Astrocyte of the cerebellum (primary cell): ENCODE measurements around the gene MOSMO.

Source experiments
- DNase-seq: peaks from one replicate; pipeline ENCODE4 v3.0.0-alpha.2; 2011; ENCODE audit warnings: low read depth
- H3K4me3 ChIP-seq: 2 replicates; pipeline ENCODE4 v1.5.1; 2011; ENCODE audit warnings: mild to moderate bottlenecking, low read depth, low read length, moderate library complexity
- in situ Hi-C: cut with HindIII; loops from 2 replicates; pipeline ENCODE4 v1.10.0; 2017; ENCODE audit warnings: low sequenced_read_pairs
- TF ChIP-seq, protein P1 (sequence below): IDR thresholded peaks from 2 replicates; pipeline ENCODE4 v1.5.1; 2012; ENCODE audit warnings: low read length, low read depth, moderate library complexity, mild to moderate bottlenecking; ENCODE audit errors: missing control alignments

Gene MOSMO

DNA sequence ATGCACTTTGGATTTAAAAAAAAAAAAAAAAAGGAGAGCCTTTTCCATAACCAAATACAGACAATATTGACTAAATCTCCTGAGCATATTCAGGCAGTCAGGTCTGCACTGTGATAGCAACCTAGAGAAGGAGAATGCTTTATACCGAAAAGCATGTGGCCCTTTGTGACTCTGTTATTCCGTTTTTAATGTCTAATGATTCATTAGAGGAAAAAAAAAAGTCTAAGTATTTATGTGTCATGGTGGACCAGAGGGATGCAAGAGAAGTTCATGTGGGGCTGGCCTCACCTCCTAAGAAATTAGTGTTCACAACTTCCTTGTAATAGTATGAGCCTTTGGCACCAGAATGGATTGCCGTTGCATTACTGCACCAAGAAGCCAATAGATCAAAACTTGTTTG is 73.1 kb downstream of the MOSMO start:
- in situ Hi-C loops = loop anchor here (5.0 to 25.0 kb wide), 2 partner anchors 79 to 106 kb away; partner anchors contain the start of gene PDZD9
- TF ChIP-seq, protein P1, sequence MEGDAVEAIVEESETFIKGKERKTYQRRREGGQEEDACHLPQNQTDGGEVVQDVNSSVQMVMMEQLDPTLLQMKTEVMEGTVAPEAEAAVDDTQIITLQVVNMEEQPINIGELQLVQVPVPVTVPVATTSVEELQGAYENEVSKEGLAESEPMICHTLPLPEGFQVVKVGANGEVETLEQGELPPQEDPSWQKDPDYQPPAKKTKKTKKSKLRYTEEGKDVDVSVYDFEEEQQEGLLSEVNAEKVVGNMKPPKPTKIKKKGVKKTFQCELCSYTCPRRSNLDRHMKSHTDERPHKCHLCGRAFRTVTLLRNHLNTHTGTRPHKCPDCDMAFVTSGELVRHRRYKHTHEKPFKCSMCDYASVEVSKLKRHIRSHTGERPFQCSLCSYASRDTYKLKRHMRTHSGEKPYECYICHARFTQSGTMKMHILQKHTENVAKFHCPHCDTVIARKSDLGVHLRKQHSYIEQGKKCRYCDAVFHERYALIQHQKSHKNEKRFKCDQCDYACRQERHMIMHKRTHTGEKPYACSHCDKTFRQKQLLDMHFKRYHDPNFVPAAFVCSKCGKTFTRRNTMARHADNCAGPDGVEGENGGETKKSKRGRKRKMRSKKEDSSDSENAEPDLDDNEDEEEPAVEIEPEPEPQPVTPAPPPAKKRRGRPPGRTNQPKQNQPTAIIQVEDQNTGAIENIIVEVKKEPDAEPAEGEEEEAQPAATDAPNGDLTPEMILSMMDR = no peak
- no peak for DNase-seq
- H3K4me3 ChIP-seq = no peak overlapping the region

DNA sequence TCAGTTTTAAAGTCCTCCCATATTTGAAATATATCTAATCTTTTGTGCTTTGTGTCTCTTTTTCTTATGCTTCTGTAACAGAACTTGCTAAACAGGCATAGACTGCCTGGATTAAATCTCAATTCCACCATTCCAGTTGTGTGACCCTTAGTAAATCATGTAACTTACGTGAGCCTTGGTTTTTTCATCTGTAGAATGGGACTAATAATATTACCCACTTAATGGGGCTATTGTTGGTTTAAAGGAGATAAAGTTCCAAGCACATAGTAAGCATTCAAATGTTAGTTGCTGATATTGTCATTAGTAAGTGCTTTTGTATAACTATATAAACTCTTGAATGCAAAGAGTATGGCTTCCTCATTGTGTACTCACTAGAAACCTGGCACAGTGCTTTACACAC is 78.5 kb downstream of the MOSMO start:
- no peak for DNase-seq
- TF ChIP-seq, protein P1 = no peak
- no peak overlapping the region for H3K4me3 ChIP-seq
- in situ Hi-C loops = loop anchor here (25.0 kb wide), 1 partner anchor 101 kb away; no protein-coding TSS in a partner anchor

DNA sequence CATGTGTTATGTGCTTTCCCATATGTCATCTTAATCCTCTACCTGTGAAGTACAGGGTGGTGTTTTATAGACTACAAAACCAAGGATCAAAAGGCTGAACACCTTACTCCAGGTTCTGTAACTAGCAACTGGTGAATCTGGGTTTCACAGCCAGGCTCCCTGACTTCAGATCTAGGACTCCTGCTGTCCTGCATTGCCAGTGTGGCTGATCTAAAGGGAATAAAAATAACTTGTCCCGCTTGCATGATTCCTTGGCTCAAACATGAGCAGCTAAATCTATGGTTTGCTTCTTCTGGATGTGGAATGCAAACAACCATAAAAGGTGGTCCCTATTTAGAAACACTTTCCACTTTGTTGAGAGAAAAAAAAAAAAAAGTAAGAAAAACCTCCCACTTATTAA is 80.7 kb downstream of the MOSMO start:
- in situ Hi-C loops = loop anchor here (25.0 kb wide), 1 partner anchor 99 kb away; no protein-coding TSS in a partner anchor
- no peak overlapping the region for H3K4me3 ChIP-seq
- TF ChIP-seq, protein P1 = no peak
- no peak for DNase-seq

DNA sequence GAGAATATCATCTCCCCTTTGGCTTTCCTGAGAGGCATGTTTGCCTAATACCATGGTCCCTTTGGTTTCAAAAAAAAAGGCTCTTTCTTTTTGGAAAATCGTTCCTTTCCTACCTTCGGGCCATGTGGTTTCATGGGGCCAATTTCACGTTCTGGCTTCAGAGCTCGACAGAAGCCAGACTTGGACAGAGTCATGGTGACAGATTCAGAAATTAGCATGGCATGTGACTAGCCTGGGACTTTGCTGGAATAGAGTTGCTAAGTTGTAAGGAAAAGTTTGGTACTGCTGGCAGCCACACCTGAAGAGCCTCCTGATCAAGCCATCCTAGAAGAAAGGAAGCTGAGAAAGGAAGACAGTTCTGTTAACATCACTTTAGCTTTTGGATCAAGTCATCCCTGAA is 82.0 kb downstream of the MOSMO start:
- no peak for DNase-seq
- TF ChIP-seq, protein P1 = no peak
- in situ Hi-C loops = loop anchor here (25.0 kb wide), 1 partner anchor 97 kb away; no protein-coding TSS in a partner anchor
- H3K4me3 ChIP-seq = no peak overlapping the region

DNA sequence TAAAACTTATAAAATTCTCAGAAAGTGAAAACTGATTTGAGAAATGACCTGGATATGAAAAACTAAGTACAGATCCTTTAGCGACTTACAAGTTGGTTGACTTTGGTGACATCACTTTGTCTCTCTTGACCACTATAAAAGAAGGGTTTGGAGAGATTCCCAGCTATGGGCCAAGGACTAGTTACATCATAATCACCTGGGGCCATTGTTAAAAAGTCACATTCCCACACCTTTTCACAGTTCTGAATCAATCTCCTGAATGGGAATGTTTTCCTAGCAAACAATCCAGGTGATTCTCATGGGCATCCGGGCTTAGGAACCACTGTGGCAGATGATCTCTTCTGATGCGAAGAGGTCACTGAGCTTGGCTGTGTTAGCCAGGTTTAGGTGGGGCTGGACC is 83.8 kb downstream of the MOSMO start:
- DNase-seq = peak; percentile 6
- TF ChIP-seq, protein P1 = no peak
- in situ Hi-C loops = loop anchor here (25.0 kb wide), 1 partner anchor 96 kb away; no protein-coding TSS in a partner anchor
- no peak overlapping the region for H3K4me3 ChIP-seq

DNA sequence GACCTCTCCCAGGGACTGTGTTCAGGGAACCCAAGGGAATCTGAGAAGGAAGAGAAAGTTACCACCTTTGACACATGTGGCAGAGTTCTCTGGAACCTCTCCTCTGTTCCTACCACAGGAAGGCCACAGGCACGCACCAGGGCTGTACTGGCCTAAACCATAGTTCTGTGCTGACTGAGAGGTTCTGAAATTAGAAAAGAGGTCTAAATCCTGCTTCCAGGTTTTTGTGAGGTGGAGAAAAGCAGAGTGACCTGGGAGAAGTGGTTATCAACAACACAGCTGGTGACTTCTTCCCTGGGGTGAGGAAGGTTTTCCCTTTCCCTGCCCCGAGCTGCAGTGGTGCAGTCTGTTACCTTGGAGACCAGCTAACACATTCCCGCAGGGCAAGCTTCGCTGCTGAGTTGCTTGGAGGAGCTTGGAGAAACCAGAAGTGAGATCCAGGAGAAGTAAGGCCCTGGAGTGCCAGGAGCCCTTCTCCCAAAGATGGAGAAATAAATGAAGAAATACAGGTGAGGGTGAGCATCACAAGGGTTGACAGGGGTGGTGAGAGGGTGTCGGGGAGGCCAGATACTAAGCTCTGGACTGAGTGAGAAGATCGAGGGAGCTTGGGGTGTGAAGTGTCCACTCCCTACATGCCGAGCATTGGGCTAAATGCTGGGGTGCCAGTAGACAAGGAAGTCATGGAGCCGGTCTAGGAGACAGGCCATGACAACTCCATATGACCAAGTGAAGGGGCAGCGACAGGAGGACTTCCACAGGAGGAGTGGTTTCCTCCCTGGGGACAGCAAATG is 84.4 kb downstream of the MOSMO start, which contains the start of gene VWA3A:
Gene VWA3A, plus strand, starts transcription at position 399 of the 791 bp plus-strand sequence. Its CDS starts 97 bp downstream, at position 496.
- TF ChIP-seq, protein P1 = no peak
- H3K4me3 ChIP-seq = no peak within 1 kb of the TSS
- peak; percentile 35 for DNase-seq
- in situ Hi-C loops = loop anchor here (25.0 kb wide), 1 partner anchor 95 kb away; no protein-coding TSS in a partner anchor
